IPS-NIHi7 (cell line): ENCODE data around the gene NEDD4L.

Experiments
- DNase-seq: peaks from one replicate; pipeline ENCODE4 v3.0.0; 2012; ENCODE audit warnings: mixed read lengths; ENCODE audit errors: extremely low spot score

NEDD4L gene

GRCh38 chr18:58234359-58234741 is 190.3 kb downstream of the NEDD4L start:
- no peak for DNase-seq

GRCh38 chr18:58235001-58235436 is 191.0 kb downstream of the NEDD4L start:
- no peak for DNase-seq

GRCh38 chr18:58239879-58240278 is 195.9 kb downstream of the NEDD4L start:
- no peak for DNase-seq

GRCh38 chr18:58241026-58241679 is 197.1 kb downstream of the NEDD4L start:
- DNase-seq: no peak

- no peak for DNase-seq
These were observed 197.9 kb downstream of the NEDD4L start for GRCh38 chr18:58241877-58242276.

GRCh38 chr18:58242435-58242834 is 198.4 kb downstream of the NEDD4L start:
- no peak for DNase-seq

GRCh38 chr18:58242968-58243367 is 198.9 kb downstream of the NEDD4L start:
- no peak for DNase-seq

- no peak for DNase-seq
These were observed 199.4 kb downstream of the NEDD4L start for GRCh38 chr18:58243401-58243800.

GRCh38 chr18:58247363-58247834 is 203.4 kb downstream of the NEDD4L start:
- DNase-seq: peak; percentile 92

GRCh38 chr18:58249712-58250111 is 205.7 kb downstream of the NEDD4L start:
- no peak for DNase-seq

- DNase-seq: no peak
These were observed 207.4 kb downstream of the NEDD4L start for GRCh38 chr18:58251416-58251815.

GRCh38 chr18:58252166-58252565 is 208.1 kb downstream of the NEDD4L start:
- DNase-seq: no peak

GRCh38 chr18:58253318-58253717 is 209.3 kb downstream of the NEDD4L start:
- DNase-seq: no peak

GRCh38 chr18:58253871-58254270 is 209.8 kb downstream of the NEDD4L start:
- DNase-seq: no peak

GRCh38 chr18:58254873-58255511 is 211.0 kb downstream of the NEDD4L start:
- DNase-seq: peak; percentile 69

GRCh38 chr18:58255701-58256311 is 211.8 kb downstream of the NEDD4L start:
- no peak for DNase-seq

- no peak for DNase-seq
These were observed 212.5 kb downstream of the NEDD4L start for GRCh38 chr18:58256316-58257080.

GRCh38 chr18:58257461-58257860 is 213.4 kb downstream of the NEDD4L start:
- DNase-seq: no peak

- no peak for DNase-seq
These were observed 214.8 kb downstream of the NEDD4L start for GRCh38 chr18:58258692-58259342.

- DNase-seq: no peak
These were observed 219.3 kb downstream of the NEDD4L start for GRCh38 chr18:58263055-58263957.

GRCh38 chr18:58264075-58264474 is 220.0 kb downstream of the NEDD4L start:
- no peak for DNase-seq
